ENCODE data around the gene KRT36. TPM values are rescaled to one million over a fixed set of nuclear protein-coding genes. Genes with fewer than 3 reads are reported as not detected.
A peak's percentile ranks its signal among the peaks of the same experiment; 100 is the strongest.

KRT36 gene
- total and polyA plus RNA-seq, 4 donors: 0.02 TPM; not detected in 3

GRCh38 chr17:41523787-41524186 lies 34.1 kb upstream of the KRT36 start:
- Histone ChIP-seq H3K27me3 (ENCODE audit: control insufficient read depth in 3 of 3, insufficient read depth in 3 of 3, low read length in 2 of 3) (peaks cover 0 to 13% (median 12%) of the 10 kb centered on the region in 3 donors), H3K27ac (ENCODE audit: low read depth in 1 of 2, low read length in 1 of 2) (peak overlapping the region in 1 of 2 donors; percentile 26), H3K36me3 (ENCODE audit: control insufficient read depth in 4 of 4, insufficient read depth in 4 of 4, low read length in 4 of 4) (no peaks in the 10 kb centered on the region), H3K9me3 (ENCODE audit: control insufficient read depth in 4 of 4, insufficient read depth in 3 of 4, low read length in 3 of 4) (peaks cover 0 to 2% (median 0%) of the 10 kb centered on the region in 4 donors), H3K4me1 (ENCODE audit: control insufficient read depth in 5 of 5, insufficient read depth in 5 of 5, low read length in 5 of 5) (peaks cover 0 to 18% (median 0%) of the 10 kb centered on the region in 5 donors), H3K4me3 (no peak overlapping the region), H3K9ac (ENCODE audit: insufficient read depth in 1 of 2, low read length in 2 of 2) (no peak overlapping the region)
- no peak for TF ChIP-seq CTCF (IDR thresholded peaks at IDR 0.05; ENCODE audit: control extremely low read depth, extremely low read depth)
- ATAC-seq (ENCODE audit: insufficient read depth, low FRiP score): no peak
- WGBS, 2 donors: 66 to 73% methylated on average over 17 to 19 of the region's 19 CpGs
- DNase-seq: no peak

- no peaks in the 10 kb centered on the region for H3K36me3 ChIP-seq (ENCODE audit: control insufficient read depth in 4 of 4, insufficient read depth in 4 of 4, low read length in 4 of 4)
- ATAC-seq (ENCODE audit: insufficient read depth, low FRiP score): no peak
- 60 to 67% methylated on average over 4 of the region's 4 CpGs for WGBS, 2 donors
- TF ChIP-seq CTCF (IDR thresholded peaks at IDR 0.05; ENCODE audit: control extremely low read depth, extremely low read depth): no peak
- H3K27ac ChIP-seq (ENCODE audit: low read depth in 1 of 2, low read length in 1 of 2): peak overlapping the region in 1 of 2 donors; percentile 32
- no peak overlapping the region for H3K9ac ChIP-seq (ENCODE audit: insufficient read depth in 1 of 2, low read length in 2 of 2)
- H3K4me3 ChIP-seq: no peak overlapping the region
- H3K4me1 ChIP-seq (ENCODE audit: control insufficient read depth in 5 of 5, insufficient read depth in 5 of 5, low read length in 5 of 5): peaks cover 0 to 18% (median 0%) of the 10 kb centered on the region in 5 donors
- peaks cover 0 to 11% (median 6%) of the 10 kb centered on the region in 3 donors for H3K27me3 ChIP-seq (ENCODE audit: control insufficient read depth in 3 of 3, insufficient read depth in 3 of 3, low read length in 2 of 3)
- peaks cover 0 to 2% (median 0%) of the 10 kb centered on the region in 4 donors for H3K9me3 ChIP-seq (ENCODE audit: control insufficient read depth in 4 of 4, insufficient read depth in 3 of 4, low read length in 3 of 4)
- no peak for DNase-seq
These were observed 33.5 kb upstream of the KRT36 start for GRCh38 chr17:41523225-41523593.

- Histone ChIP-seq H3K9ac (ENCODE audit: insufficient read depth in 1 of 2, low read length in 2 of 2) (no peak overlapping the region), H3K27ac (ENCODE audit: low read depth in 1 of 2, low read length in 1 of 2) (peak overlapping the region in 1 of 2 donors; percentile 87), H3K4me1 (ENCODE audit: control insufficient read depth in 5 of 5, insufficient read depth in 5 of 5, low read length in 5 of 5) (peaks cover 0 to 18% (median 0%) of the 10 kb centered on the region in 5 donors), H3K36me3 (ENCODE audit: control insufficient read depth in 4 of 4, insufficient read depth in 4 of 4, low read length in 4 of 4) (no peaks in the 10 kb centered on the region), H3K9me3 (ENCODE audit: control insufficient read depth in 4 of 4, insufficient read depth in 3 of 4, low read length in 3 of 4) (peaks cover 0 to 2% (median 0%) of the 10 kb centered on the region in 4 donors), H3K4me3 (no peak overlapping the region), H3K27me3 (ENCODE audit: control insufficient read depth in 3 of 3, insufficient read depth in 3 of 3, low read length in 2 of 3) (peaks cover 0 to 9% (median 6%) of the 10 kb centered on the region in 3 donors)
- TF ChIP-seq CTCF (IDR thresholded peaks at IDR 0.05; ENCODE audit: control extremely low read depth, extremely low read depth): no peak
- WGBS, 2 donors: 80 to 89% methylated on average over 12 of the region's 12 CpGs
- peak in 1 of 3 donors; percentile 21 for DNase-seq
- ATAC-seq (ENCODE audit: insufficient read depth, low FRiP score): peak; percentile 1
These were observed 32.9 kb upstream of the KRT36 start for GRCh38 chr17:41522301-41523224.
